Spinal cord (tissue), 10 donors: ENCODE data around the gene PRR19. TPM values are rescaled to one million over a fixed set of nuclear protein-coding genes. Genes with fewer than 3 reads are reported as not detected.

Source experiments
- DNase-seq, 6 donors: peaks; one replicate each; pipeline versions ENCODE4 v3.0.0 to v3.0.0-alpha.2; 2013 to 2015; ENCODE audit warnings: low spot score in 6 of 6, low read depth in 4 of 6
- H3K27ac ChIP-seq: one replicate; pipeline ENCODE4 v1.5.1; 2013; ENCODE audit warnings: low read depth, low read length, control low read depth
- H3K27me3 ChIP-seq: one replicate; pipeline ENCODE4 v1.6.1; 2013; ENCODE audit warnings: low read length; ENCODE audit not compliant: control insufficient read depth, insufficient read depth
- H3K36me3 ChIP-seq: one replicate; pipeline ENCODE4 v1.6.1; 2013; ENCODE audit warnings: low read length; ENCODE audit not compliant: control insufficient read depth, insufficient read depth
- H3K4me1 ChIP-seq: one replicate; pipeline ENCODE4 v1.6.1; 2013; ENCODE audit warnings: low read length; ENCODE audit not compliant: control insufficient read depth, insufficient read depth
- H3K4me3 ChIP-seq: one replicate; pipeline ENCODE4 v1.5.1; 2013; ENCODE audit warnings: low read depth, low read length, control low read depth
- H3K9me3 ChIP-seq: one replicate; pipeline ENCODE4 v1.6.1; 2013; ENCODE audit warnings: low read length; ENCODE audit not compliant: control insufficient read depth, insufficient read depth
- WGBS: methylation state at CpG from one replicate; pipeline ENCODE4 v1.1.5; 2013; ENCODE audit warnings: missing lambda C conversion rate; ENCODE audit not compliant: insufficient coverage; 5-methylcytosine and 5-hydroxymethylcytosine counted together
- polyA plus RNA-seq, 2 donors: library from polyadenylated mRNA; unstranded; fragments of 120-200 nt; gene quantifications; one replicate each; pipeline ENCODE4 v1.2.1, GENCODE V29; 2013; ENCODE audit not compliant: insufficient read length in 2 of 2
- small RNA-seq: library from RNA; depleted of rRNA; stranded (forward); fragments of <200 nt; gene quantifications from one replicate; pipeline ENCODE3, GENCODE V24; 2014; ENCODE audit warnings: low replicate concordance
- total RNA-seq, 2 donors: library from RNA; depleted of rRNA in 1 of 2; stranded (reverse); fragments of 120-200 nt in 1 of 2; fragments of >200 nt in 1 of 2; gene quantifications; one replicate each; pipeline versions ENCODE4 v1.2.3 to v1.2.4, GENCODE V29; 2013 to 2014
- donor health status: healthy.

The PRR19 gene
- total and polyA plus RNA-seq, 4 donors = 0.30 to 6.9 (median 4.0) TPM

- WGBS = 94% methylated on average over 12 of the region's 12 CpGs
- DNase-seq = no peak
- H3K4me3 ChIP-seq = no peak overlapping the region
- no peak overlapping the region for H3K27ac ChIP-seq
- no peaks in the 10 kb centered on the region for H3K9me3 ChIP-seq
- peaks cover 93% of the 10 kb centered on the region for H3K36me3 ChIP-seq
- no peaks in the 10 kb centered on the region for H3K27me3 ChIP-seq
- peaks cover 34% of the 10 kb centered on the region for H3K4me1 ChIP-seq
These were observed 54.0 kb downstream of the PRR19 start for GRCh38 chr19:42355896-42356295.

- no peak overlapping the region for H3K27ac ChIP-seq
- no peaks in the 10 kb centered on the region for H3K27me3 ChIP-seq
- 98% methylated on average over 15 of the region's 15 CpGs for WGBS
- no peak for DNase-seq
- H3K36me3 ChIP-seq = peaks cover 93% of the 10 kb centered on the region
- no peaks in the 10 kb centered on the region for H3K9me3 ChIP-seq
- peaks cover 27% of the 10 kb centered on the region for H3K4me1 ChIP-seq
- H3K4me3 ChIP-seq = no peak overlapping the region
These were observed 54.8 kb downstream of the PRR19 start for GRCh38 chr19:42356686-42357085.

GRCh38 chr19:42357290-42357689 is 55.4 kb downstream of the PRR19 start:
- no peaks in the 10 kb centered on the region for H3K27me3 ChIP-seq
- peaks cover 95% of the 10 kb centered on the region for H3K36me3 ChIP-seq
- no peak overlapping the region for H3K4me3 ChIP-seq
- no peak for DNase-seq
- no peak overlapping the region for H3K27ac ChIP-seq
- H3K4me1 ChIP-seq = peaks cover 20% of the 10 kb centered on the region
- no peaks in the 10 kb centered on the region for H3K9me3 ChIP-seq
- 96% methylated on average over 11 of the region's 12 CpGs for WGBS

Small RNAs within 50 kb of the gene (small RNA-seq; reads per million reads assigned to genes)
- not detected for gene MIR8077

Other genes starting within 250 kb of the PRR19 start
- 10 to 100 TPM; 13.1 to 21.6 TPM for gene GRIK5, start 231.9 kb upstream of the PRR19 start, total RNA-seq
- 10 to 100 TPM; 74.8 to 83.2 TPM for gene GRIK5, start 231.9 kb upstream of the PRR19 start, polyA plus RNA-seq
- 10 to 100 TPM in 1 of 2 donors, 1 to 10 TPM in 1; 7.6 to 10.7 TPM for gene ZNF574, start 226.0 kb upstream of the PRR19 start, total RNA-seq
- 10 to 100 TPM; 17.2 to 19.4 TPM for gene ZNF574, start 226.0 kb upstream of the PRR19 start, polyA plus RNA-seq
- gene POU2F2, start 169.7 kb upstream of the PRR19 start, total RNA-seq = 1 to 10 TPM; 1.2 to 2.9 TPM
- gene POU2F2, start 169.7 kb upstream of the PRR19 start, polyA plus RNA-seq = 10 to 100 TPM; 17.9 to 20.6 TPM
- gene DEDD2, start 84.5 kb upstream of the PRR19 start, total RNA-seq = 10 to 100 TPM; 21.5 to 24.0 TPM
- gene DEDD2, start 84.5 kb upstream of the PRR19 start, polyA plus RNA-seq = 10 to 100 TPM; 27.8 to 30.2 TPM
- 1 to 10 TPM; 4.6 to 6.6 TPM for gene ZNF526, start 81.8 kb upstream of the PRR19 start, total RNA-seq
- 1 to 10 TPM; 5.4 to 7.1 TPM for gene ZNF526, start 81.8 kb upstream of the PRR19 start, polyA plus RNA-seq
- gene GSK3A, start 59.5 kb upstream of the PRR19 start, total RNA-seq = 10 to 100 TPM; 23.7 to 35.0 TPM
- 100 to 1,000 TPM; 138 to 147 TPM for gene GSK3A, start 59.5 kb upstream of the PRR19 start, polyA plus RNA-seq
- gene ERF, start 47.0 kb upstream of the PRR19 start, total RNA-seq = 10 to 100 TPM; 16.1 to 25.0 TPM
- gene ERF, start 47.0 kb upstream of the PRR19 start, polyA plus RNA-seq = 10 to 100 TPM; 50.0 to 57.2 TPM
- 10 to 100 TPM; 21.0 to 28.1 TPM for gene CIC, start 32.9 kb upstream of the PRR19 start, total RNA-seq
- gene CIC, start 32.9 kb upstream of the PRR19 start, polyA plus RNA-seq = 10 to 100 TPM; 87.8 to 91.1 TPM
- 10 to 100 TPM; 48.2 to 90.4 TPM for gene PAFAH1B3, start 492 bp downstream of the PRR19 start, total RNA-seq
- gene PAFAH1B3, start 492 bp downstream of the PRR19 start, polyA plus RNA-seq = 100 to 1,000 TPM; 164 to 174 TPM
- gene TMEM145, start 11.2 kb downstream of the PRR19 start, total RNA-seq = 10 to 100 TPM; 11.5 to 40.9 TPM
- gene TMEM145, start 11.2 kb downstream of the PRR19 start, polyA plus RNA-seq = 100 to 1,000 TPM in 1 of 2 donors, 10 to 100 TPM in 1; 97.1 to 119 TPM
- 10 to 100 TPM; 35.2 to 44.0 TPM for gene MEGF8, start 23.5 kb downstream of the PRR19 start, total RNA-seq
- 10 to 100 TPM; 84.5 to 93.3 TPM for gene MEGF8, start 23.5 kb downstream of the PRR19 start, polyA plus RNA-seq
- gene CNFN, start 88.2 kb downstream of the PRR19 start, total RNA-seq = 1 to 10 TPM in 1 of 2 donors, under 1 TPM in 1; 0.50 to 1.2 TPM
- gene CNFN, start 88.2 kb downstream of the PRR19 start, polyA plus RNA-seq = 1 to 10 TPM; 2.9 to 3.1 TPM
- 10 to 100 TPM in 1 of 2 donors, 1 to 10 TPM in 1; 6.7 to 10.8 TPM for gene LIPE, start 125.3 kb downstream of the PRR19 start, total RNA-seq
- gene LIPE, start 125.3 kb downstream of the PRR19 start, polyA plus RNA-seq = 10 to 100 TPM; 29.4 to 34.2 TPM
- not detected for gene CXCL17, start 140.8 kb downstream of the PRR19 start, total RNA-seq
- under 1 TPM in 1 of 2 donors, not detected in 1; 0.18 TPM for gene CXCL17, start 140.8 kb downstream of the PRR19 start, polyA plus RNA-seq
- 1 to 10 TPM in 1 of 2 donors, under 1 TPM in 1; 0.88 to 4.4 TPM for gene CEACAM1, start 226.3 kb downstream of the PRR19 start, total RNA-seq
- 1 to 10 TPM in 1 of 2 donors, under 1 TPM in 1; 0.60 to 1.5 TPM for gene CEACAM1, start 226.3 kb downstream of the PRR19 start, polyA plus RNA-seq